NCI-H146 treated with DMSO at 0.1 percent for 48 hours (cell line): ENCODE results near the gene KRTAP10-9.
"Not testable (repeated sequence)": the region's sequence is repeated elsewhere in the genome, so short reads cannot be mapped to it uniquely, and the experiment has no call there.

Experiments used
- DNase-seq: peaks from one replicate; lab custom pipeline; 2025; ENCODE audit not compliant: unreplicated experiment; lab: John Stamatoyannopoulos, UW

The KRTAP10-9 gene

GRCh38 chr21:44614961-44615391 lies 11.9 kb upstream of the KRTAP10-9 start:
- DNase-seq = no peak

GRCh38 chr21:44615466-44615865 lies 11.4 kb upstream of the KRTAP10-9 start:
- no peak for DNase-seq

DNA sequence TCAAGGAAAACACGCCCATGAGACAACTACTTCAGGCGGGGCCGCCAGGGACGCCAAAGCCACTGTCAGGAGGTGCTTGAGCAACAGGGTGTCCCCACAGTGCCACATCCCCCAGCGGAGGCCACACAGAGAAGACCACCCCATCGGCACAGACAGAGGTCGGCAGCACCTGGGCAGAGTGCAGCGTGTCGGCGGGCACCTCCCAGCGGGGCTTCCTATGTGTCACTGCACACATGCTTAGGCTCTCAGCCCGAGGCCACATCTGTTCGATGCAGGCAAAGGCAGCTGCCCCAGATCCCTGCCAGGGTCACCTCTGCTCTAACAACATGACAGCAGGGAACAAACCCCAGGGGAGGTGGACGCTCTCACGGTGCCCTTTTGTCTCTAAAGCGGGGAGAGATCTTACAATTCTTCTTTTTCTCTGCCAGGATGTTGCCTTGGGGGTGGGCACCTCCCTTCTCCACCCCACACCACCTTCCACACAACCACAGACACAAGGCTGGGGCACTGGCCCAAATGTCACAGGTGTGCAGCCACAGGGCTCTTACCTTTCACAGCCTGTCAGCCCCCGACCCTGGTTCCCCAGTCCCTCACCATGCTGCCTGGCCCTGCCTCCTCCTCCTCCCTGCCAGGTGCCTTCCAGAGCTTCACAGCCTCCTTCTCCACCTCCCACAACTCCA lies 10.8 kb upstream of the KRTAP10-9 start:
- peak; percentile 23 for DNase-seq

- peak; percentile 6 for DNase-seq
Observed at GRCh38 chr21:44616591-44616926, 10.3 kb upstream of the KRTAP10-9 start.

DNA sequence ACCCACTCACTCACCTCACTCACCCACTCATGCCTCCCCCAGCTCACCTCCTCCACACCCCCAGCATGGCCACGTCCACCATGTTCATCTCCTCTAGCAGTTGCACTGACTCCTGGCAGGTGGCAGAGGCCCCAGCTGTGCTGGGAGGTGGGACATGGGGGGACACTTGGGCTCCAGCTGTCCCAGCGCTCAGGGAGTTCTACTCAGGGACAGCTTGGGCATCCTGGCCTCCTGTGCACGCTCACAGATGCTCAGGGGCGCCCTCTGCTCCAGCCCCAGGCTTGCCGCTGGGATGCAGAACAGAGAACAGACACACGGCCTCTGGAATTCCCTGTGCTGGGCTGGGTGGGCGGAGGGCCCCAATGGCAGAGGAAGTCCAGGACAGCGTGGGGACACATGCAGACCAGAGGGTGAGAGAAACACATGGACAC lies 9.8 kb upstream of the KRTAP10-9 start:
- no peak for DNase-seq

DNA sequence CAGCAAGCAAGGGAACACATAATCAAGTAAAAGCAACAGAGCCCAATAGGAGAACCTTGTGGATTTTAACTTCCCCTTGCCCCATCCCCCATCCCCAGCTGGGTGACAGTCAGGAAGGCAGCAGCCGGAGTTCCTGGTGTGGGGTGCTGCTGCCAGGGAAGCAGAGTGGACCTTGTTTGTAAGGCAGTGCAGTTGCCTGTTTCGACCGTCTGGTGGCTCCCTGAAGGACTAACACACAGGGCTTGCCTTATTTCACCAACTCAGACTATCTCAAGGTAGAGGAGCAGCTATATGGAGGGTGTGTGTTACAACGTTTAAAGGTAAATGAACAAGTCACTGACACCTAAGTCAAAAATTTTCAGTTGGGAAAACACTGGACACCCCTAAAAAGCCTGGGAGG lies 8.4 kb upstream of the KRTAP10-9 start:
- no peak for DNase-seq

- no peak for DNase-seq
Observed at GRCh38 chr21:44618909-44619308, 8.0 kb upstream of the KRTAP10-9 start.

DNA sequence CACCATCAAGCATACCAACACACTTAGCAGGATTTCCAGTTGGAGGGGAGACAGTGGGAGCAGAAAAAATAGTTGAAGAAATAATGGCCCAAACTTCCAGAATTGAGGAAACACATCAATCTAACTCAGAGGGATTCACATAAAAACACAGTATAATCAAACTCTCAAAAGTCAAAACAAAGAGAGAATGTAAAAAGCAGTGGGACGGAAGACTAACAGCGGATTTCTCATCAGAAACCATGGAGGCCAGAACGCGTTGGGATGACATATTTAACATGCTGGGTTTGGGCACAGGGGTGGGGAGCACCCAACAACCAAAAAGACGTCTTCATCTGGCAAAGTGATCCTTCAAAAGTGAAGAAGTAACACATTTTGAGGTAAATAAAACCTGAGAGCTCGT lies 7.0 kb upstream of the KRTAP10-9 start:
- no peak for DNase-seq

- DNase-seq = no peak
Observed at GRCh38 chr21:44623575-44623974, 3.3 kb upstream of the KRTAP10-9 start.

DNA sequence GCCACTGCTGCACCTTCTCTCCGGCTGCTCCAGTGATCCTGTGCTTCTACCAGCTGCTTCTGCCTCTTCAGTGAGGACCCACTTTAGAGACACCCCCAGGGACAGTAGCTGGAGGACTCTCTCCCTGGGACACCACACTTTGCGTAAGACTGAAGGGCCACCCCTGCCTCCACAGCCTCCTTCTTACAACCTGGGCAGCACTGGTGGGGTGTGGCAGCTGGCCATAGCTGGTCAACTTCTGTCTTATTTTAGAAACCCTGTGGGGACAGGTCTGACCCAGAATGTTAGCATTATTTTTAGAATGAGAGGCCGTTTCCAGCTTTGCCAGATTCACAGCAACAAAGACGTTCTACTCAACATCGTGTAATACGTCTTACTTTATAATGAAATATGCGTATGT lies 1.1 kb upstream of the KRTAP10-9 start:
- no peak for DNase-seq

DNA sequence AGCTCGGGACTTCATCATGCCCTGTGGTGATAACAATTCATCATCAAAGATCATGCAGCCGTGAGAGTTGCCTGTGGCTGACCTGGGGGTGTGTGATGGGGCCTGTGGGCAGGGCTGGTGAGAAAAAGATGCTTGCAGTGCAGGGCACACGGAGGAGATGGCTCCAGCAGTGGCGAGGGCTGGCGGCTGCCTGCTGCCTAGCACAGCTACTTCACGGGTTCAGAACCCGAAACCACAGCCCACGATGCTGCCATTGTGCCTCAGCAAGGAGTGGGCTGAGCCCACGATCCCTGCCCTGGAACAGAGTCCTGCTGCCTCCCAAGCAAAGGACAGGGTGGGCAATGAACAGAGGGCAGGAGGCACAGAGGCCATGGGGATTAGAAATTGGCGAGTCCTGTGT lies 631 bp upstream of the KRTAP10-9 start:
- DNase-seq = no peak

- peak; percentile 54 for DNase-seq
Observed at GRCh38 chr21:44627181-44627822, 409 bp downstream of the KRTAP10-9 start.

GRCh38 chr21:44627831-44628233 lies 939 bp downstream of the KRTAP10-9 start:
- not testable (repeated sequence) for DNase-seq

DNA sequence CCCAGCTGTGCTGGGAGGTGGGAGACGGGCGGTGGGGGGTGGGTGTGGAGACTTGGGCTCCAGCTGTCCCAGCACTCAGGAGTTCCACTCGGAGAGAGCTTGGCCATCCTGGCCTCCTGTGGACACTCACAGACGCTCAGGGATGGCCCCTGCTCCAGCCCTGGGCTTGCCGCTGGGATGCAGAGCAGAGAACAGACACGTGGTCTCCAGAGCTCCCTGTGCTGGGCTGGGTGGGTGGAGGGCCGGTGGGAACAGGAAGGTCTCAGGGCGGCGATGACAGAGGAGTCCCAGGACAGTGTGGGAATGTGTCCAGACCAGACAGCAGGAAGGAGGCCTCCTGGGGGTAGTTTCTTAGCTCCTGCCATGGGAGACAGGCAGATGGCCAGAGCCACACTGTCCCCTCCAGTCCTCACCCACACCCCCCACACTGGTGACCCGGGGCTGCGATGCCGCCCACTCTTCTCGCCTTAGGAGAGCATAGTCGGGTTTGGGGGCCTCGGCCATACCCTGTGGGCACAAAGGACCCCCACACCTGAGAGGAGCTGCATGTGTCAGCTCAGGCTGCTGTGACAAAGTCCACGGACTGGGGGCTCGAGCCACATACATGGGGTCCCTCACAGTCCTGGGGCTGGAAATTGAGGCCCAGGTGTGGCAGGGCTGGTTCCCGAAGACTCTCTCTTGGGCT lies 2.0 kb downstream of the KRTAP10-9 start:
- DNase-seq = no peak

DNA sequence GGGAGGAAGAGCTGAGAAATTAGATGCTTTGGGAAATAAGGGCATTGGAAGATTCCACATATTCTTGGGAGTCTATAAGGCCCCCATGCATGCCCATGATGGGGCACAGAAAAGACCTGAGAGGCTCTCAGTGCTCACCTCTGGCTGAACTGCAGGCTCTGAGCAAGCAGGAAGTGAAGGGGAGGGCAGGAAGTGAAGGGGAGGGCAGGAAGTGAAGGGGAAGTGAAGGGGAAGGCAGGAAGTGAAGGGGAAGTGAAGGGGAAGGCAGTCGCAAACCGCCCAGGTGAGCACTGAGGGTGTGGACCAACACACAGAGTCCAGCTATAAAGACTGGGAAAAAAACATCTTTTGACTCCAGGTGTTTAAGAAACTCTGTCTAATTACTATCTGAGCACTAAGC lies 3.5 kb downstream of the KRTAP10-9 start:
- no peak for DNase-seq

GRCh38 chr21:44632067-44632466 lies 5.2 kb downstream of the KRTAP10-9 start:
- DNase-seq = no peak

GRCh38 chr21:44636209-44637017 lies 9.5 kb downstream of the KRTAP10-9 start:
- DNase-seq = no peak

DNA sequence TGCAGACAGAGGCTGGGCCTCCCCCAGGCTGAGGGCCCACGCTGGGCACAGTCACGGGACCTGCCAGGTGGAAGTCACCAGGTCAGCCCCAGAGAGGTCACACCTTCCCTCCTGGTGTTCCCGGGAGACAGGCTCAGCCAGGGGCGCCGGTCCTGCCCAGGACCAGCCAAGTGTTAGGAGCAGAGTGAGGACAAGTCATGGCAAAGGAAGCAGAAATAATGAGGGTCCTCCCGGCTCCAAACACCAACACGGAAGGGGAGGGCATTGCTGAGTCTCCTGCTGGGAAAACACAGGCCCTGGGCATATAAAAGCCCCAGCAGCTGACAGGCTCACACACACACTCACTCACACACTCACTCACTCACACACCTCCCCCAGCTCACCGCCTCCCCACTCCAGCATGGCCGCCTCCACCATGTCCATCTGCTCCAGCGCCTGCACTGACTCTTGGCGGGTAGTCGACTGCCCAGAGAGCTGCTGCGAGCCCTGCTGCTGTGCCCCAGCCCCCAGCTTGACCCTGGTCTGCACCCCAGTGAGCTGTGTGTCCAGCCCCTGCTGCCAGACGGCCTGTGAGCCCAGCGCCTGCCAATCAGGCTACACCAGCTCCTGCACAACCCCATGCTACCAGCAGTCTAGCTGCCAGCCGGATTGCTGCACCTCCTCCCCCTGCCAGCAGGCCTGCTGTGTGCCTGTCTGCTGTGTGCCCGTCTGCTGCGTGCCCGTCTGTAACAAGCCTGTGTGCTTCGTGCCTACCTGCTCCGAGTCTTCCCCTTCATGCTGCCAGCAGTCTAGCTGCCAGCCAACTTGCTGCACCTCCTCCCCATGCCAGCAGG lies 10.3 kb downstream of the KRTAP10-9 start, which contains the start of gene KRTAP10-10:
Gene KRTAP10-10 (plus strand): TSS at position 339 of the 833 bp plus-strand sequence. CDS start 62 bp downstream, at position 401.
- peak; percentile 18 for DNase-seq

GRCh38 chr21:44637851-44638348 lies 11.0 kb downstream of the KRTAP10-9 start:
- DNase-seq = not testable (repeated sequence)
